Mucosa of rectum (tissue), 2 donors: ENCODE data around the gene HDC.

Source experiments
- H3K27ac ChIP-seq, 2 donors: one replicate each; pipeline ENCODE4 v1.7.0; 2013; ENCODE audit warnings: inconsistent platforms in 2 of 2, low read depth in 2 of 2, low read length in 2 of 2
- H3K27me3 ChIP-seq, 2 donors: one replicate each; pipeline ENCODE4 v1.7.0; 2013; ENCODE audit warnings: low read length in 2 of 2; ENCODE audit not compliant: control insufficient read depth in 2 of 2, insufficient read depth in 2 of 2
- H3K36me3 ChIP-seq, 2 donors: one replicate each; pipeline ENCODE4 v1.7.0; 2013; ENCODE audit warnings: low read length in 2 of 2; ENCODE audit not compliant: control insufficient read depth in 2 of 2, insufficient read depth in 2 of 2
- H3K4me1 ChIP-seq, 2 donors: one replicate each; pipeline ENCODE4 v1.7.0; 2013; ENCODE audit warnings: low read length in 2 of 2, mild to moderate bottlenecking in 1 of 2; ENCODE audit not compliant: control insufficient read depth in 2 of 2, insufficient read depth in 2 of 2
- H3K4me3 ChIP-seq, 2 donors: one replicate each; pipeline ENCODE4 v1.7.0; 2013; ENCODE audit warnings: low read length in 2 of 2
- H3K9ac ChIP-seq, 2 donors: one replicate each; pipeline ENCODE4 v1.7.0; 2013; ENCODE audit warnings: low read length in 2 of 2, low read depth in 1 of 2, mild to moderate bottlenecking in 1 of 2
- H3K9me3 ChIP-seq, 2 donors: one replicate each; pipeline ENCODE4 v1.7.0; 2013; ENCODE audit warnings: low read length in 2 of 2; ENCODE audit not compliant: control insufficient read depth in 2 of 2
- donor health status: healthy.
- donor health status: Normal muscosa, but diverticular disease.

Gene HDC, protein sequence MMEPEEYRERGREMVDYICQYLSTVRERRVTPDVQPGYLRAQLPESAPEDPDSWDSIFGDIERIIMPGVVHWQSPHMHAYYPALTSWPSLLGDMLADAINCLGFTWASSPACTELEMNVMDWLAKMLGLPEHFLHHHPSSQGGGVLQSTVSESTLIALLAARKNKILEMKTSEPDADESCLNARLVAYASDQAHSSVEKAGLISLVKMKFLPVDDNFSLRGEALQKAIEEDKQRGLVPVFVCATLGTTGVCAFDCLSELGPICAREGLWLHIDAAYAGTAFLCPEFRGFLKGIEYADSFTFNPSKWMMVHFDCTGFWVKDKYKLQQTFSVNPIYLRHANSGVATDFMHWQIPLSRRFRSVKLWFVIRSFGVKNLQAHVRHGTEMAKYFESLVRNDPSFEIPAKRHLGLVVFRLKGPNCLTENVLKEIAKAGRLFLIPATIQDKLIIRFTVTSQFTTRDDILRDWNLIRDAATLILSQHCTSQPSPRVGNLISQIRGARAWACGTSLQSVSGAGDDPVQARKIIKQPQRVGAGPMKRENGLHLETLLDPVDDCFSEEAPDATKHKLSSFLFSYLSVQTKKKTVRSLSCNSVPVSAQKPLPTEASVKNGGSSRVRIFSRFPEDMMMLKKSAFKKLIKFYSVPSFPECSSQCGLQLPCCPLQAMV

GRCh38 chr15:50265620-50266019 lies at the start of gene HDC:
HDC (minus strand) TSS chr15:50265726; CDS start chr15:50265623, 103 bp downstream.
- Histone ChIP-seq H3K36me3 (no peaks in the 10 kb centered on the region), H3K27ac (no peak within 1 kb of the TSS), H3K9ac (no peak within 1 kb of the TSS), H3K4me1 (no peaks in the 10 kb centered on the region), H3K9me3 (no peaks in the 10 kb centered on the region), H3K4me3 (no peak within 1 kb of the TSS), H3K27me3 (no peaks in the 10 kb centered on the region)

DNA sequence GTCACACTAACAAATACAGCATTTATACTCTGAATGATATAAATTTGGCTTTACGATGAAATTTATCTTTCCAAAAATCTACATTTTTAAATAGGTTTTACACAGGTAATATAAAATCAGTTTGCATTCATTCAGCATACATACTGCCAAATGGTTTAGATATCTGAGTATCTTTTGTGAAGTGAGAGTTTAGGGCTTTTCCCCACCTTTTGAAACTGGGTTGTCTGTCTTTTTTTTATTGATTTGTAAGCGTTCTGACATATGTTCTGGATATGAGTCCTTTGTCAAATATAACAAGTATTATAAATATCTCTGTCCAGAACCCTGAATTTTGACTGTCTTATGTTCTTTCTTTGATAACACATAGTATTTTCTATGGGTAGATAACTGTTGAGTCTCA lies 47.1 kb upstream of the HDC start:
- Histone ChIP-seq H3K36me3 (peaks cover 0 to 3% of the 10 kb centered on the region in 2 donors), H3K4me3 (no peak overlapping the region), H3K27ac (no peak overlapping the region), H3K4me1 (no peaks in the 10 kb centered on the region), H3K9me3 (no peaks in the 10 kb centered on the region), H3K27me3 (no peaks in the 10 kb centered on the region), H3K9ac (no peak overlapping the region)

- no peaks in the 10 kb centered on the region for H3K4me1 ChIP-seq
- no peak overlapping the region for H3K4me3 ChIP-seq
Observed at GRCh38 chr15:50307799-50308198, 42.3 kb upstream of the HDC start.

DNA sequence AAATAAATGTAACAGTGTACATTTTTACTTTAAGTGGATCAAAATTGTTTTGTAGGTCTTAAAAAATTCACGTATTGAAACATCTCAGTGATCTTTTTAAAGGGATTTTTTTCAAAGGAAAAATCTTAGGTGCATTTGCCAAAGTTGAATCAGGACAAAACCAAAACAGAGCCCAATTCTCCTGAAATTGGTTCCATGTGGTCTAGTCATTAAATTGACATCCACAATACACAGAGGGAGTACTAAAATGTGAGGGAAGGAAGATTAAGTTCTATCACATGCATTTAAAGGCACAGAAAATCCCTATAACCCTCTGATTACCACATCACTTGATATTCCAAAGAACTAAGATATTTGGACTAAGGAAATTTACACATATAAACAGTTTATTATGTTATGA lies 39.3 kb upstream of the HDC start:
- Histone ChIP-seq H3K27me3 (no peaks in the 10 kb centered on the region), H3K27ac (no peak overlapping the region), H3K9ac (no peak overlapping the region), H3K4me1 (no peaks in the 10 kb centered on the region), H3K9me3 (no peaks in the 10 kb centered on the region), H3K36me3 (peaks cover 6 to 13% of the 10 kb centered on the region in 2 donors), H3K4me3 (no peak overlapping the region)

More at GRCh38 chr15:50307799-50308198, 42.3 kb upstream of the HDC start:
- no peaks in the 10 kb centered on the region for H3K9me3 ChIP-seq
- H3K9ac ChIP-seq, result no peak overlapping the region
- H3K27me3 ChIP-seq, result no peaks in the 10 kb centered on the region
- no peak overlapping the region for H3K27ac ChIP-seq
- peaks cover 6% of the 10 kb centered on the region in 2 donors for H3K36me3 ChIP-seq

- Histone ChIP-seq H3K27ac (no peak overlapping the region), H3K9me3 (no peaks in the 10 kb centered on the region), H3K4me1 (no peaks in the 10 kb centered on the region), H3K9ac (no peak overlapping the region), H3K36me3 (peaks cover 6 to 10% of the 10 kb centered on the region in 2 donors), H3K27me3 (no peaks in the 10 kb centered on the region), H3K4me3 (no peak overlapping the region)
Observed at GRCh38 chr15:50302581-50302980, 37.1 kb upstream of the HDC start.

DNA sequence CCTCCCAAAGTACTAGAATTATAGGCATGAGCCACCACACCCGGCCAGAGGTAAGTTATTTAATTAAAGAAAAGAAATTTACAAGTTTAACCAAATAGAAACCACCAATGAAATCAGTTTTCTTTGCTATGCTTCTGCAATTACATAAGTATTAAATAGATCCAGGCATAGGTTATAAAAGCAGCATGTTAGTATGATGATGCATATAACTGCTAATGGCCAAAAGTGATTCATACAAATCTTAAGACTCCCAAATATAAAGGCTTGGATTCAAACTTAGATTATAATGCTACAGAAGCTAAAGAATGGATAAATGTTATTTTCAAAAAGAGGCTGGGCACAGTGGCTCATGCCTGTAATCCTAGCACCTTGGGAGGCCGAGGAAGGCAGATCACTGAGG lies 32.8 kb upstream of the HDC start:
- Histone ChIP-seq H3K9me3 (no peaks in the 10 kb centered on the region), H3K4me1 (no peaks in the 10 kb centered on the region), H3K4me3 (no peak overlapping the region), H3K36me3 (peaks cover 0 to 15% of the 10 kb centered on the region in 2 donors), H3K27me3 (no peaks in the 10 kb centered on the region), H3K9ac (no peak overlapping the region), H3K27ac (no peak overlapping the region)

DNA sequence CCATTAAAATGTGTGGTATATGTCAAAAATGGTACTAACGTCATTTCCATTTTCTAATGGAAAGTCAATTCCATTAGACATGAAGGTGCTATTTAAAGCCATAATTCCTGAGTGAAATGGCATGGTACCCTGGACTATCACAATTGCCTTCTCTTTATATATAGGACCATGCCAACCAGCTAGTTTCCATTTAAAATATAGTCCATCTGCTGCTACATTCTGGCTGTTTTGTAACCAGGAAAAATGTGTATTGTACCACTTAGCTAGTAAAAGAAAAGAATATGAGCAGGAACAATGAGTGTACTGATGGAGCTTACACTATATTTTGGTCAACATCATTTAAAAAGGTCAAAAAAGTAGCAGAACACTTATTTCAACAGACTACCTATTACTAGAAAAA lies 30.4 kb upstream of the HDC start:
- Histone ChIP-seq H3K9me3 (no peaks in the 10 kb centered on the region), H3K27me3 (no peaks in the 10 kb centered on the region), H3K4me3 (no peak overlapping the region), H3K27ac (no peak overlapping the region), H3K36me3 (peaks cover 0 to 12% of the 10 kb centered on the region in 2 donors), H3K9ac (no peak overlapping the region), H3K4me1 (peaks cover 0 to 2% of the 10 kb centered on the region in 2 donors)

- Histone ChIP-seq H3K4me3 (no peak overlapping the region), H3K27ac (no peak overlapping the region), H3K4me1 (peaks cover 0 to 2% of the 10 kb centered on the region in 2 donors), H3K9me3 (no peaks in the 10 kb centered on the region), H3K9ac (no peak overlapping the region), H3K27me3 (no peaks in the 10 kb centered on the region), H3K36me3 (peaks cover 5 to 7% of the 10 kb centered on the region in 2 donors)
Observed at GRCh38 chr15:50289749-50290148, 24.2 kb upstream of the HDC start.

GRCh38 chr15:50287324-50288116 lies 22.0 kb upstream of the HDC start:
- no peak overlapping the region for H3K4me3 ChIP-seq
- no peaks in the 10 kb centered on the region for H3K9me3 ChIP-seq
- no peaks in the 10 kb centered on the region for H3K4me1 ChIP-seq
- no peak overlapping the region for H3K27ac ChIP-seq
- no peak overlapping the region for H3K9ac ChIP-seq
- no peaks in the 10 kb centered on the region for H3K27me3 ChIP-seq
- peaks cover 5 to 7% of the 10 kb centered on the region in 2 donors for H3K36me3 ChIP-seq

- no peaks in the 10 kb centered on the region for H3K4me1 ChIP-seq
- H3K9ac ChIP-seq, result no peak overlapping the region
- no peaks in the 10 kb centered on the region for H3K36me3 ChIP-seq
- no peak overlapping the region for H3K27ac ChIP-seq
- no peak overlapping the region for H3K4me3 ChIP-seq
- no peaks in the 10 kb centered on the region for H3K9me3 ChIP-seq
- H3K27me3 ChIP-seq, result no peaks in the 10 kb centered on the region
Observed at GRCh38 chr15:50281427-50281826, 15.9 kb upstream of the HDC start.
